A549 treated with RU486 at 1 μM for 4 hours (cell line): Measurements from ENCODE around the gene KRTAP5-5. TPM values are rescaled to one million over a fixed set of nuclear protein-coding genes. Genes with fewer than 3 reads are reported as not detected.

Source experiments
- total RNA-seq: library from RNA; stranded (reverse); fragments of 200-300 nt; extraction: Qiagen RNA extraction; gene quantifications from 5 replicates; pipeline ENCODE4 v1.2.3, GENCODE V29; 2022; ENCODE audit warnings: low read depth

The KRTAP5-5 gene
- not detected in 5 replicates for total RNA-seq

GRCh38 chr11:1629326-1630185 is at the start of gene KRTAP5-5:
KRTAP5-5 (plus strand) TSS chr11:1629775; CDS start chr11:1629841, 66 bp downstream.

GRCh38 chr11:1584661-1585370 is 44.8 kb upstream of the KRTAP5-5 start, which contains the start of gene KRTAP5-1:
KRTAP5-1 (minus strand) TSS chr11:1585283; CDS start chr11:1585249, 34 bp downstream.

GRCh38 chr11:1597994-1598380 is 31.6 kb upstream of the KRTAP5-5 start, which contains the start of gene KRTAP5-2:
KRTAP5-2 (minus strand) TSS chr11:1598294; CDS start chr11:1598250, 44 bp downstream.

GRCh38 chr11:1608363-1608762 is 21.2 kb upstream of the KRTAP5-5 start, which contains the start of gene KRTAP5-3:
KRTAP5-3 (minus strand) TSS chr11:1608463; CDS start chr11:1608385, 78 bp downstream.

GRCh38 chr11:1622086-1622485 is 7.5 kb upstream of the KRTAP5-5 start, which contains the start of gene KRTAP5-4:
KRTAP5-4 (minus strand) TSS chr11:1622138; CDS start chr11:1622093, 45 bp downstream.

Other genes with a start within 250 kb of the KRTAP5-5 start
- 5.1 to 8.3 TPM (median 6.4 TPM) in 5 replicates for gene BRSK2, start 239.8 kb upstream of the KRTAP5-5 start, total RNA-seq
- gene MOB2, start 143.0 kb upstream of the KRTAP5-5 start, total RNA-seq: 33.6 to 47.2 TPM (median 39.7 TPM) in 5 replicates
- 1.3 to 2.5 TPM (median 1.7 TPM) in 5 replicates for gene DUSP8, start 57.5 kb upstream of the KRTAP5-5 start, total RNA-seq
- gene KRTAP5-1, start 44.5 kb upstream of the KRTAP5-5 start, total RNA-seq: not detected in 5 replicates
- not detected in 5 replicates for gene KRTAP5-2, start 31.5 kb upstream of the KRTAP5-5 start, total RNA-seq
- not detected in 5 replicates for gene KRTAP5-3, start 21.3 kb upstream of the KRTAP5-5 start, total RNA-seq
- not detected in 5 replicates for gene KRTAP5-4, start 7.6 kb upstream of the KRTAP5-5 start, total RNA-seq
- gene KRTAP5-6, start 67.4 kb downstream of the KRTAP5-5 start, total RNA-seq: not detected in 5 replicates
- gene IFITM10, start 120.8 kb downstream of the KRTAP5-5 start, total RNA-seq: 1.0 to 1.4 TPM (median 1.1 TPM) in 5 replicates
- gene CTSD, start 134.2 kb downstream of the KRTAP5-5 start, total RNA-seq: 329 to 529 TPM (median 476 TPM) in 5 replicates
- gene SYT8, start 205.2 kb downstream of the KRTAP5-5 start, total RNA-seq: 0.12 to 1.00 TPM in 2 of 5 replicates, not detected in the others
- gene TNNI2, start 209.2 kb downstream of the KRTAP5-5 start, total RNA-seq: not detected in 5 replicates
- gene LSP1, start 223.3 kb downstream of the KRTAP5-5 start, total RNA-seq: 0.91 to 2.3 TPM (median 1.3 TPM) in 5 replicates